Adrenal gland (tissue), 5 donors: ENCODE results near the gene TSSC4.

Experiments used
- CTCF ChIP-seq, 6 experiments: fragments of 450-650 bp in 4 of 6; fragments of 200-600 bp in 2 of 6; sonication (generic) in 1 of 6; IDR thresholded peaks; 1 replicate in 5 of 6; 2 replicates in 1 of 6; pipeline versions ENCODE4 v1.5.1 to v1.8.0; 2016 to 2021; ENCODE audit warnings: antibody characterized with exemption in 6 of 6, mild to moderate bottlenecking in 2 of 6, moderate library complexity in 1 of 6
- POLR2A ChIP-seq, 2 donors: fragments of 450-650 bp; IDR thresholded peaks; one replicate each; pipeline ENCODE4 v1.6.1; 2017; ENCODE audit warnings: antibody characterized with exemption in 2 of 2, mild to moderate bottlenecking in 2 of 2, moderate library complexity in 1 of 2
- donor health status: DM: no; HTN: no; CAD: no.

DNA sequence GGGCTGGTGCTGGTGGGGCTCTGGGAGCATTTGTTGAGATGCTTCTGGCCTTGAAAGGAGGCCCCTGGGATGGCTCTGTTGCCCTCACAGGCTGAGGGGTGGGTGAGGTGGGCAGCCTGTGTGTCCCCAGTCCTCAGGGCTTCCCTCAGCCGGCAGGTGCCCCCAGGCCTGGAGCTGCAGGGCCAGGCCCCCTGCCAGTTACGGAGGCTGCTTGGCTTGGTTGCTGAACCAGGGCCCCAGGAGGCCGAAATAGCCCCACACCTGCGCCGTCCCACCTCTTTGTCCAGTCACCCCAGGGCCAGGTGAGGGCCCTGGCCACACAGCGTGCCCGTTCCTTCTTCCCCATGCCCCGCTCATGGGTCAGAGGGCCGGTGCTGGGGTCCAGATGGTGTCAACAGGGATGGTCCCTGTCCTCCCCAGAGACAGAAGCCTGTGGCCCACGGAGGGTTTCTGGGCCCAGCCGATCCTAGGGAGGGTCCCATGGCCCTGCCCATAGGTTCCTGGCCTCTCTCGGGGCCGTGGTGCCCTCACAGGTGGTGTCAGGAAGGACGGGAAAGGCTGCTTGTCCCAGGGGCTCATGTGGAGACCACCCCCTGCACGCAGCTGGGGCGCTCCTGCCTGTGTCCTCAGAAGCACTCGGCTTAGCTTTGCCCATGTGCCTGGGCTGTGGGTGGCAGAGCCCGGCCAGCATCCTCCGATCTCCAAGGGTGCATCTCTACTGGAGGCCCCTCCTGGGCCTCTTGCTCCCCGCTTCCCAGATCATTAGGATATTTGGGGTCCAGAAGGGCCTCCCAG is 9.2 kb upstream of the TSSC4 start:
- TF ChIP-seq CTCF (IDR thresholded peaks at IDR 0.05), result no peak
- no peak for TF ChIP-seq POLR2A (IDR thresholded peaks at IDR 0.05)
